ENCODE measurements around the gene RBBP8. TPM values are rescaled to one million over a fixed set of nuclear protein-coding genes. Genes with fewer than 3 reads are reported as not detected.

Gene RBBP8
- total RNA-seq, 2 experiments from 2014 or later = 1.2 to 2.5 TPM

DNA sequence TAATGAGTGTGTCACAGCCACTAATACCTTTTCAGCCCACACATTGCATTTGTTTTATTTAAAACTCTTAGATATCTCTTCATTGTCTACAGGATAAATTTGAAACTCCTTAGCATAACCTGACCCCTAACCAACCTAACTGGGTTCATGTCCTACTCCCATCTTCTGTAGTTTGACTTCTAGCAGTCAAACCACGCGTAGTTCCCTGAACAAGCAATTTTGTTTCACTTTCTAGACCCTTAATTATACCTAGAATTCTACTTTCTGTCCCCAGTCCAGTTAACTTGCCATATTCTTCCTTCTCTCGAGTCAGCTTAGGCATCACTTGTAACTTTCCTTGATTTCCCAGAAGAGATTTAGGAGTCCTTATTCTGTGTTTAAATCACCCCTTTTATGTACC, 55.1 kb downstream of the RBBP8 start:
- ATAC-seq (ENCODE audit: poor library complexity) (no peak), DNase-seq (no peak)
- CTCF ChIA-PET = no interaction called here
- no peak overlapping the region for H3K4me3 ChIP-seq (ENCODE audit: low read length)
- Mint-ChIP-seq H3K27me3 (no peaks in the 10 kb centered on the region), H3K4me1 (ENCODE audit: low read depth) (no peaks in the 10 kb centered on the region), H3K27ac (no peak overlapping the region), H3K36me3 (ENCODE audit: low read depth) (no peaks in the 10 kb centered on the region), H3K9me3 (no peaks in the 10 kb centered on the region), H3K4me3 (no peak overlapping the region)
- POLR2A ChIA-PET = no interaction called here
- no peaks in the 10 kb centered on the region for H3K36me3 ChIP-seq (ENCODE audit: insufficient read depth, low read length)
- H3K4me1 ChIP-seq (ENCODE audit: insufficient read depth, low read length) = no peaks in the 10 kb centered on the region
- intact Hi-C loops (cut with DNase I, micrococcal nuclease) = no loop called here
- H3K9me3 ChIP-seq (ENCODE audit: control insufficient read depth in 1 of 2, insufficient read depth in 1 of 2, low read length in 2 of 2) = no peaks in the 10 kb centered on the region
- H3K27me3 ChIP-seq (ENCODE audit: control insufficient read depth in 1 of 2, insufficient read depth in 2 of 2, low read length in 2 of 2) = no peaks in the 10 kb centered on the region
- no peak overlapping the region for H3K27ac ChIP-seq (ENCODE audit: low read depth in 1 of 2, low read length in 2 of 2)
- TF ChIP-seq, protein P1, sequence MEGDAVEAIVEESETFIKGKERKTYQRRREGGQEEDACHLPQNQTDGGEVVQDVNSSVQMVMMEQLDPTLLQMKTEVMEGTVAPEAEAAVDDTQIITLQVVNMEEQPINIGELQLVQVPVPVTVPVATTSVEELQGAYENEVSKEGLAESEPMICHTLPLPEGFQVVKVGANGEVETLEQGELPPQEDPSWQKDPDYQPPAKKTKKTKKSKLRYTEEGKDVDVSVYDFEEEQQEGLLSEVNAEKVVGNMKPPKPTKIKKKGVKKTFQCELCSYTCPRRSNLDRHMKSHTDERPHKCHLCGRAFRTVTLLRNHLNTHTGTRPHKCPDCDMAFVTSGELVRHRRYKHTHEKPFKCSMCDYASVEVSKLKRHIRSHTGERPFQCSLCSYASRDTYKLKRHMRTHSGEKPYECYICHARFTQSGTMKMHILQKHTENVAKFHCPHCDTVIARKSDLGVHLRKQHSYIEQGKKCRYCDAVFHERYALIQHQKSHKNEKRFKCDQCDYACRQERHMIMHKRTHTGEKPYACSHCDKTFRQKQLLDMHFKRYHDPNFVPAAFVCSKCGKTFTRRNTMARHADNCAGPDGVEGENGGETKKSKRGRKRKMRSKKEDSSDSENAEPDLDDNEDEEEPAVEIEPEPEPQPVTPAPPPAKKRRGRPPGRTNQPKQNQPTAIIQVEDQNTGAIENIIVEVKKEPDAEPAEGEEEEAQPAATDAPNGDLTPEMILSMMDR (IDR thresholded peaks at IDR 0.05) = no peak

DNA sequence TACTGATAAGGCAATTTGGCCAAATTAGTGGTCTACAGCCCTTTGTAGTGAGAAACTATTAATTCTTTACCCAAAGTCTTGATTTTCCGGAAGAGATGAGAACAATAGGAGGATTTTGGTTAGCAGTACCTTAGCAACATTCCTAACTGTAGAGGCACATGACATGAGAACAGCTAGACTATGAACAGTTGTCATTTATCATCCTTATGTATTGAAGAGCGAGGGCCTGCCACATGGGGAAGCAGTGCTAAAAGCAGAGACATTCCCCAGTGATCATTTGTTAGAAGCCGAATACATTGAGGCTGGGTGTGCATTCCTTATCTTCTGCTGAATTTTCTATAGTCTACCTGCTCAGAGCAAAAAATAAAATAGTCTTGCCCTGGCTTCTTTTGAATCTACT, 65.2 kb downstream of the RBBP8 start:
- Histone ChIP-seq H3K4me1 (ENCODE audit: insufficient read depth, low read length) (no peaks in the 10 kb centered on the region), H3K27ac (ENCODE audit: low read depth in 1 of 2, low read length in 2 of 2) (no peak overlapping the region), H3K9me3 (ENCODE audit: control insufficient read depth in 1 of 2, insufficient read depth in 1 of 2, low read length in 2 of 2) (no peaks in the 10 kb centered on the region), H3K27me3 (ENCODE audit: control insufficient read depth in 1 of 2, insufficient read depth in 2 of 2, low read length in 2 of 2) (no peaks in the 10 kb centered on the region), H3K36me3 (ENCODE audit: insufficient read depth, low read length) (no peaks in the 10 kb centered on the region), H3K4me3 (ENCODE audit: low read length) (no peak overlapping the region)
- ATAC-seq (ENCODE audit: poor library complexity) (no peak), DNase-seq (no peak)
- ChIA-PET POLR2A (no interaction called here), CTCF (no interaction called here)
- Mint-ChIP-seq H3K27ac (no peak overlapping the region), H3K36me3 (ENCODE audit: low read depth) (no peaks in the 10 kb centered on the region), H3K4me3 (no peak overlapping the region), H3K9me3 (no peaks in the 10 kb centered on the region), H3K4me1 (ENCODE audit: low read depth) (no peaks in the 10 kb centered on the region), H3K27me3 (no peaks in the 10 kb centered on the region)
- intact Hi-C loops (cut with DNase I, micrococcal nuclease) = no loop called here
- TF ChIP-seq, protein P1 (IDR thresholded peaks at IDR 0.05) = no peak

DNA sequence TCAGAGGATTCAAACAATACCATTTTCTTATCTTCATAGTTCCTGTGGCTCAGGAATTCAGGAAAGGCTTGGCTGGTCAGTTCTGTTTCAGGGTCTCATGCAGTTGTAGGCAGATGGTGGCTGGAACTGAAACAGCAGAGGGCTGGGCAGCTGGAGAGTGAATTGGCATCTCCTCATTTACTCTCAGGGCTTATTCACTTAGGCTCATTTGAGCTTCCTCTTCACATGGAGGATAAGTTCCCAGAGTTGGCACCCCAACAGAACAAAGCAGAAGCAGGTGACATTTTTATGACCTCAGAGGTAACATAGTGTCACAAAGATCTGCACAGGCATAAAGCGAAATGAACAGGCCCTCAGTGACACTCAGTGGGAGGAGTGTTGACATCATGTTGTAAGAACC, 66.1 kb downstream of the RBBP8 start:
- Mint-ChIP-seq H3K9me3 (no peaks in the 10 kb centered on the region), H3K27me3 (no peaks in the 10 kb centered on the region), H3K27ac (no peak overlapping the region), H3K36me3 (ENCODE audit: low read depth) (no peaks in the 10 kb centered on the region), H3K4me3 (no peak overlapping the region), H3K4me1 (ENCODE audit: low read depth) (no peaks in the 10 kb centered on the region)
- Histone ChIP-seq H3K9me3 (ENCODE audit: control insufficient read depth in 1 of 2, insufficient read depth in 1 of 2, low read length in 2 of 2) (no peaks in the 10 kb centered on the region), H3K4me1 (ENCODE audit: insufficient read depth, low read length) (no peaks in the 10 kb centered on the region), H3K27me3 (ENCODE audit: control insufficient read depth in 1 of 2, insufficient read depth in 2 of 2, low read length in 2 of 2) (no peaks in the 10 kb centered on the region), H3K27ac (ENCODE audit: low read depth in 1 of 2, low read length in 2 of 2) (no peak overlapping the region), H3K4me3 (ENCODE audit: low read length) (no peak overlapping the region), H3K36me3 (ENCODE audit: insufficient read depth, low read length) (no peaks in the 10 kb centered on the region)
- no peak for ATAC-seq (ENCODE audit: poor library complexity)
- intact Hi-C loops (cut with DNase I, micrococcal nuclease) = no loop called here
- no peak for DNase-seq
- POLR2A ChIA-PET = no interaction called here
- CTCF ChIA-PET = no interaction called here
- TF ChIP-seq, protein P1 (IDR thresholded peaks at IDR 0.05) = no peak

All from CD4-positive, alpha-beta T cell (primary cell).